WERI-Rb-1 (cell line): ENCODE data around the gene TYW1.
A peak's percentile ranks its signal among the peaks of the same experiment; 100 is the strongest.
"Not testable (repeated sequence)": the region's sequence is repeated elsewhere in the genome, so short reads cannot be mapped to it uniquely, and the experiment has no call there.

Source experiments
- DNase-seq: peaks from one replicate; pipeline ENCODE4 v3.0.0-alpha.2; 2020
- H3K27ac ChIP-seq: fragments of 250-450 bp; sonication (Bioruptor Pico); 2 replicates; pipeline ENCODE4 v1.5.1; 2020; ENCODE audit warnings: mild to moderate bottlenecking, moderate library complexity
- H3K27me3 ChIP-seq: fragments of 250-450 bp; sonication (Bioruptor Pico); 2 replicates; pipeline ENCODE4 v1.5.1; 2021; ENCODE audit warnings: mild to moderate bottlenecking, low read depth, moderate library complexity; ENCODE audit not compliant: insufficient read depth, severe bottlenecking
- H3K36me3 ChIP-seq: fragments of 250-450 bp; sonication (Bioruptor Pico); 2 replicates; pipeline ENCODE4 v1.5.1; 2020; ENCODE audit warnings: mild to moderate bottlenecking, moderate library complexity
- H3K4me3 ChIP-seq: 2 replicates; pipeline ENCODE4 v1.5.1; 2011; ENCODE audit warnings: low read depth, mild to moderate bottlenecking, control low read depth, low read length
- H3K9me3 ChIP-seq: fragments of 250-450 bp; sonication (Bioruptor Pico); 2 replicates; pipeline ENCODE4 v1.5.1; 2021; ENCODE audit warnings: mild to moderate bottlenecking, moderate library complexity; ENCODE audit not compliant: severe bottlenecking
- CTCF ChIP-seq: IDR thresholded peaks from 2 replicates; pipeline ENCODE4 v1.5.1; 2011; ENCODE audit warnings: low read depth, mild to moderate bottlenecking, control low read depth, inconsistent platforms, low read length

The TYW1 gene

GRCh38 chr7:66994691-66995049, 2.0 kb upstream of the TYW1 start:
- peak; percentile 43; the same call in 1 of the 2 replicates for TF ChIP-seq CTCF
- H3K27me3 ChIP-seq, H3K36me3 ChIP-seq, H3K9me3 ChIP-seq: not testable (repeated sequence)
- H3K27ac ChIP-seq, result peak overlapping the region; percentile 75; the same call in 1 of the 2 replicates
- peak overlapping the region; percentile 73 for H3K4me3 ChIP-seq
- DNase-seq, result peak; percentile 26

- not testable (repeated sequence) for H3K27me3 ChIP-seq, H3K36me3 ChIP-seq, H3K9me3 ChIP-seq
- Histone ChIP-seq H3K27ac (peak within 1 kb of the TSS; percentile 75), H3K4me3 (peak within 1 kb of the TSS; percentile 73)
- DNase-seq, result peak; percentile 96
Measured at GRCh38 chr7:66995050-66995776, 1.4 kb upstream of the TYW1 start, which contains the start of gene SBDS. Gene SBDS, minus strand, starts transcription at chr7:66995586. Its CDS starts 169 bp downstream, at chr7:66995417.

- H3K27ac ChIP-seq, DNase-seq, H3K9me3 ChIP-seq, H3K4me3 ChIP-seq, H3K36me3 ChIP-seq, H3K27me3 ChIP-seq: not testable (repeated sequence)
Measured at GRCh38 chr7:67000601-67001258, 4.1 kb downstream of the TYW1 start.

GRCh38 chr7:67004145-67004544, 7.5 kb downstream of the TYW1 start:
- H3K36me3 ChIP-seq, H3K27ac ChIP-seq, H3K4me3 ChIP-seq, H3K9me3 ChIP-seq, H3K27me3 ChIP-seq, DNase-seq: not testable (repeated sequence)

- H3K27ac ChIP-seq, result no peak overlapping the region
- no peak for DNase-seq
- TF ChIP-seq CTCF, result no peak
- no peak overlapping the region for H3K4me3 ChIP-seq
- peaks cover 3% of the 10 kb centered on the region; the same call in 1 of the 2 replicates for H3K36me3 ChIP-seq
- H3K9me3 ChIP-seq, result no peaks in the 10 kb centered on the region
- H3K27me3 ChIP-seq, result no peaks in the 10 kb centered on the region
Measured at GRCh38 chr7:67006965-67007364, 10.3 kb downstream of the TYW1 start.

- DNase-seq, result no peak
- Histone ChIP-seq H3K27ac (no peak overlapping the region), H3K36me3 (peaks cover 3% of the 10 kb centered on the region; the same call in 1 of the 2 replicates), H3K4me3 (no peak overlapping the region), H3K9me3 (no peaks in the 10 kb centered on the region), H3K27me3 (no peaks in the 10 kb centered on the region)
- TF ChIP-seq CTCF, result no peak
Measured at GRCh38 chr7:67008260-67008659, 11.6 kb downstream of the TYW1 start.

- not testable (repeated sequence) for H3K36me3 ChIP-seq, H3K27me3 ChIP-seq, H3K27ac ChIP-seq, H3K4me3 ChIP-seq, DNase-seq, H3K9me3 ChIP-seq
Measured at GRCh38 chr7:67009677-67010076, 13.0 kb downstream of the TYW1 start.

GRCh38 chr7:67014076-67014622, 17.5 kb downstream of the TYW1 start:
- not testable (repeated sequence) for H3K9me3 ChIP-seq, H3K27me3 ChIP-seq, H3K4me3 ChIP-seq, H3K36me3 ChIP-seq, DNase-seq, H3K27ac ChIP-seq

GRCh38 chr7:67017971-67018370, 21.3 kb downstream of the TYW1 start:
- not testable (repeated sequence) for H3K27me3 ChIP-seq, DNase-seq, H3K27ac ChIP-seq, H3K4me3 ChIP-seq, H3K9me3 ChIP-seq
- H3K36me3 ChIP-seq, result peaks cover 29% of the 10 kb centered on the region
